ENCODE data around the gene PER1.

PER1 gene

GRCh38 chr17:8188263-8188839, 36.1 kb upstream of the PER1 start:
- H3K36me3 ChIP-seq (ENCODE audit: control insufficient read depth, insufficient read depth, low read length), result no peaks in the 10 kb centered on the region
- H3K27me3 ChIP-seq (replicated peaks; ENCODE audit: control insufficient read depth, insufficient read depth, low read length), result no peaks in the 10 kb centered on the region
- DNase-seq (ENCODE audit: extremely low read depth, insufficient read length), result no peak
- peak overlapping the region; percentile 85 for H3K4me3 ChIP-seq (replicated peaks; ENCODE audit: low read depth, low read length)
- TF ChIP-seq CTCF (IDR thresholded peaks at IDR 0.05; ENCODE audit: insufficient read depth, low read length, poor library complexity, severe bottlenecking), result no peak

GRCh38 chr17:8187517-8188262, 35.5 kb upstream of the PER1 start:
- H3K4me3 ChIP-seq (replicated peaks; ENCODE audit: low read depth, low read length), result peak overlapping the region; percentile 86
- TF ChIP-seq CTCF (IDR thresholded peaks at IDR 0.05; ENCODE audit: insufficient read depth, low read length, poor library complexity, severe bottlenecking), result no peak
- H3K36me3 ChIP-seq (ENCODE audit: control insufficient read depth, insufficient read depth, low read length), result no peaks in the 10 kb centered on the region
- DNase-seq (ENCODE audit: extremely low read depth, insufficient read length), result peak; percentile 86
- H3K27me3 ChIP-seq (replicated peaks; ENCODE audit: control insufficient read depth, insufficient read depth, low read length), result no peaks in the 10 kb centered on the region

GRCh38 chr17:8186787-8187516, 34.7 kb upstream of the PER1 start:
- TF ChIP-seq CTCF (IDR thresholded peaks at IDR 0.05; ENCODE audit: insufficient read depth, low read length, poor library complexity, severe bottlenecking), result peak; percentile 45
- Histone ChIP-seq H3K36me3 (ENCODE audit: control insufficient read depth, insufficient read depth, low read length) (no peaks in the 10 kb centered on the region), H3K27me3 (replicated peaks; ENCODE audit: control insufficient read depth, insufficient read depth, low read length) (no peaks in the 10 kb centered on the region), H3K4me3 (replicated peaks; ENCODE audit: low read depth, low read length) (peak overlapping the region; percentile 86)
- DNase-seq (ENCODE audit: extremely low read depth, insufficient read length), result peak; percentile 91

GRCh38 chr17:8186446-8186786, 34.2 kb upstream of the PER1 start:
- H3K4me3 ChIP-seq (replicated peaks; ENCODE audit: low read depth, low read length), result peak overlapping the region; percentile 86
- DNase-seq (ENCODE audit: extremely low read depth, insufficient read length), result no peak
- H3K27me3 ChIP-seq (replicated peaks; ENCODE audit: control insufficient read depth, insufficient read depth, low read length), result no peaks in the 10 kb centered on the region
- TF ChIP-seq CTCF (IDR thresholded peaks at IDR 0.05; ENCODE audit: insufficient read depth, low read length, poor library complexity, severe bottlenecking), result no peak
- no peaks in the 10 kb centered on the region for H3K36me3 ChIP-seq (ENCODE audit: control insufficient read depth, insufficient read depth, low read length)

- no peak for TF ChIP-seq CTCF (IDR thresholded peaks at IDR 0.05; ENCODE audit: insufficient read depth, low read length, poor library complexity, severe bottlenecking)
- Histone ChIP-seq H3K4me3 (replicated peaks; ENCODE audit: low read depth, low read length) (peak overlapping the region; percentile 86), H3K27me3 (replicated peaks; ENCODE audit: control insufficient read depth, insufficient read depth, low read length) (no peaks in the 10 kb centered on the region), H3K36me3 (ENCODE audit: control insufficient read depth, insufficient read depth, low read length) (no peaks in the 10 kb centered on the region)
- peak; percentile 87 for DNase-seq (ENCODE audit: extremely low read depth, insufficient read length)
Measured at GRCh38 chr17:8185582-8186445, 33.6 kb upstream of the PER1 start.
